Esophagus muscularis mucosa (tissue), 3 donors: ENCODE results near the gene GVQW3.

ENCODE experiments used
- POLR2A ChIP-seq: fragments of 450-650 bp; IDR thresholded peaks from one replicate; pipeline ENCODE4 v1.6.1; 2017; ENCODE audit warnings: antibody characterized with exemption, moderate library complexity, mild to moderate bottlenecking, low read depth
- TF ChIP-seq, protein P1 (sequence below), 3 experiments: fragments of 200-600 bp in 2 of 3; fragments of 450-650 bp in 1 of 3; sonication (generic) in 2 of 3; IDR thresholded peaks; one replicate each; pipeline ENCODE4 v1.5.1; 2017 to 2019; ENCODE audit warnings: antibody characterized with exemption in 3 of 3, mild to moderate bottlenecking in 2 of 3, moderate library complexity in 1 of 3

DNA sequence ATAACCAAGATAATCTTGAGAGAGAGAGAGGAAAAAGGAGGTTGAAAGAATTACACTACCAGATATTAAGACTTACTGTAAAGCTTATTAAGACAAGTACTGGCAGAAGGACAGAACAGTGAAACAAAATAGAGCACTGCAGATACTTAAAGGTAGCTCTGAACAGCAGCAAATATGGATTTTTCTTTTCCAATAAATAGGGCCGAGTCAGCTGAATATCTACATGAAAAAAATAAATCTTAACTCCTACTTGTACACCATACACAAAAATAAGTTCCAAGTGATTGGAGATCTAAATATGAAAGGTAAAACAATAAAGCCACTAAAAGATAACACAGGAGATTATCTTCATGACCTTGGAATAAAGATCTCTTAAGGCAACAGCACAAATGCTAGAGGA is 12.6 kb upstream of the GVQW3 start:
- no peak for TF ChIP-seq POLR2A
- TF ChIP-seq, protein P1, sequence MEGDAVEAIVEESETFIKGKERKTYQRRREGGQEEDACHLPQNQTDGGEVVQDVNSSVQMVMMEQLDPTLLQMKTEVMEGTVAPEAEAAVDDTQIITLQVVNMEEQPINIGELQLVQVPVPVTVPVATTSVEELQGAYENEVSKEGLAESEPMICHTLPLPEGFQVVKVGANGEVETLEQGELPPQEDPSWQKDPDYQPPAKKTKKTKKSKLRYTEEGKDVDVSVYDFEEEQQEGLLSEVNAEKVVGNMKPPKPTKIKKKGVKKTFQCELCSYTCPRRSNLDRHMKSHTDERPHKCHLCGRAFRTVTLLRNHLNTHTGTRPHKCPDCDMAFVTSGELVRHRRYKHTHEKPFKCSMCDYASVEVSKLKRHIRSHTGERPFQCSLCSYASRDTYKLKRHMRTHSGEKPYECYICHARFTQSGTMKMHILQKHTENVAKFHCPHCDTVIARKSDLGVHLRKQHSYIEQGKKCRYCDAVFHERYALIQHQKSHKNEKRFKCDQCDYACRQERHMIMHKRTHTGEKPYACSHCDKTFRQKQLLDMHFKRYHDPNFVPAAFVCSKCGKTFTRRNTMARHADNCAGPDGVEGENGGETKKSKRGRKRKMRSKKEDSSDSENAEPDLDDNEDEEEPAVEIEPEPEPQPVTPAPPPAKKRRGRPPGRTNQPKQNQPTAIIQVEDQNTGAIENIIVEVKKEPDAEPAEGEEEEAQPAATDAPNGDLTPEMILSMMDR (IDR thresholded peaks at IDR 0.05): no peak
